Left ventricle myocardium inferior (tissue), 1 donor: ENCODE results near the gene STK36. TPM values are rescaled to one million over a fixed set of nuclear protein-coding genes. Genes with fewer than 3 reads are reported as not detected.

ENCODE experiments used
- DNase-seq: peaks from one replicate; pipeline ENCODE4 v3.0.0-alpha.2; 2020
- H3K27ac ChIP-seq: fragments of 200-600 bp; replicated peaks from 2 replicates; pipeline ENCODE4 v1.8.0; 2021
- H3K27me3 ChIP-seq: fragments of 200-600 bp; 2 replicates; pipeline ENCODE4 v1.8.0; 2021; ENCODE audit warnings: low read depth
- H3K36me3 ChIP-seq: fragments of 200-600 bp; 2 replicates; pipeline ENCODE4 v1.8.0; 2021
- H3K4me1 ChIP-seq: fragments of 200-600 bp; 2 replicates; pipeline ENCODE4 v1.8.0; 2021
- H3K4me3 ChIP-seq: fragments of 200-600 bp; 2 replicates; pipeline ENCODE4 v1.8.0; 2021; ENCODE audit warnings: mild to moderate bottlenecking, moderate library complexity
- H3K9me3 ChIP-seq: fragments of 200-600 bp; replicated peaks from 2 replicates; pipeline ENCODE4 v1.8.0; 2021
- intact Hi-C: fragments of 100-400 bp; cut with micrococcal nuclease; formaldehyde crosslinking; loops from one replicate; pipeline ENCODE4 v1.11.0; 2022
- total RNA-seq: library from RNA; stranded (reverse); fragmentation: NEBNext Ultra II Directional; extraction: Animal tissue kit (Norgen Biotek cat#: 25700); gene quantifications from one replicate; pipeline ENCODE4 v1.2.1, GENCODE V29; 2021
- TF ChIP-seq, protein P1 (sequence below): fragments of 200-600 bp; IDR thresholded peaks from 2 replicates; pipeline ENCODE4 v1.8.0; 2021; ENCODE audit warnings: antibody characterized with exemption, mild to moderate bottlenecking, borderline replicate concordance
- donor health status: DM: no; HTN: yes; CAD: no; lungs with severe emphysema.

STK36 gene
- total RNA-seq, 1 donor from 2014 or later, result 7.4 TPM

DNA sequence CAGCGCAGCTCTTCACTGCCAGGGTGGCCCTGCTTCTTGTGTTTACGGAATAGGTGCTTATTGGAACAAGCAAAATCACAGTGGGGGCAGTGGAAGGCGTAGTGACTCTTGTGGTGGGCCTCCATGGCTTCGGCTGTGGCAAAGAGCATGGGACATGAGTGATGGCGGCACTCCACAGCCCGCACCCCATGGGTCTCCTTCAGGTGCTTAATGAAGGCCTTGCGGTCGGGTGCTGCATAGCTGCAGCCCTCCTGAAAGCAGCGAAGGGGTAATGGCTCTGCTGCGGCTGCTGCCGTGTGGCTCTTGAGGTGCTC is 23.1 kb upstream of the STK36 start:
- Histone ChIP-seq H3K27ac (no peak overlapping the region), H3K4me3 (no peak overlapping the region), H3K9me3 (no peaks in the 10 kb centered on the region), H3K27me3 (no peaks in the 10 kb centered on the region), H3K36me3 (peaks cover 94% of the 10 kb centered on the region), H3K4me1 (no peaks in the 10 kb centered on the region)
- intact Hi-C loops, result no loop called here
- no peak for DNase-seq
- TF ChIP-seq, protein P1, sequence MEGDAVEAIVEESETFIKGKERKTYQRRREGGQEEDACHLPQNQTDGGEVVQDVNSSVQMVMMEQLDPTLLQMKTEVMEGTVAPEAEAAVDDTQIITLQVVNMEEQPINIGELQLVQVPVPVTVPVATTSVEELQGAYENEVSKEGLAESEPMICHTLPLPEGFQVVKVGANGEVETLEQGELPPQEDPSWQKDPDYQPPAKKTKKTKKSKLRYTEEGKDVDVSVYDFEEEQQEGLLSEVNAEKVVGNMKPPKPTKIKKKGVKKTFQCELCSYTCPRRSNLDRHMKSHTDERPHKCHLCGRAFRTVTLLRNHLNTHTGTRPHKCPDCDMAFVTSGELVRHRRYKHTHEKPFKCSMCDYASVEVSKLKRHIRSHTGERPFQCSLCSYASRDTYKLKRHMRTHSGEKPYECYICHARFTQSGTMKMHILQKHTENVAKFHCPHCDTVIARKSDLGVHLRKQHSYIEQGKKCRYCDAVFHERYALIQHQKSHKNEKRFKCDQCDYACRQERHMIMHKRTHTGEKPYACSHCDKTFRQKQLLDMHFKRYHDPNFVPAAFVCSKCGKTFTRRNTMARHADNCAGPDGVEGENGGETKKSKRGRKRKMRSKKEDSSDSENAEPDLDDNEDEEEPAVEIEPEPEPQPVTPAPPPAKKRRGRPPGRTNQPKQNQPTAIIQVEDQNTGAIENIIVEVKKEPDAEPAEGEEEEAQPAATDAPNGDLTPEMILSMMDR, result peak; percentile 27

DNA sequence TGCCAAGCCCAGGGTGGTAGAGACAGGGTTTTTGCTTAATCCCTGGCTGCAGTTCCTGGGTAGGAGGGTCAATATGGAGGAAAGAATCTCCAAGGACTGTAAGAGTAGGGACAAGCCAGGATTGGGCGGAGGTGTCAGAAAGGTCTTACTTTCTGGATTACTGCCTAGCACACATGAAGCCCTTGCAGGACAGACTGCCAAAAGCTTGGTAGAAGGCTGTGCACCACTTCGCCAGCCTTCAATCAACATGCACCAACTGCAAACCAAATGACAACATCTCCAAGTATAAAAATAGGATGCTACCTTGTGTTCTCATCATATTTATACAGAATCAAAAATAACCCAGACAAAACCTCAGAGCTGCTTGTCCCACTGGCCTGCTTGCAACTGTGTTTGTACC is 16.1 kb upstream of the STK36 start:
- no peak overlapping the region for H3K4me3 ChIP-seq

DNA sequence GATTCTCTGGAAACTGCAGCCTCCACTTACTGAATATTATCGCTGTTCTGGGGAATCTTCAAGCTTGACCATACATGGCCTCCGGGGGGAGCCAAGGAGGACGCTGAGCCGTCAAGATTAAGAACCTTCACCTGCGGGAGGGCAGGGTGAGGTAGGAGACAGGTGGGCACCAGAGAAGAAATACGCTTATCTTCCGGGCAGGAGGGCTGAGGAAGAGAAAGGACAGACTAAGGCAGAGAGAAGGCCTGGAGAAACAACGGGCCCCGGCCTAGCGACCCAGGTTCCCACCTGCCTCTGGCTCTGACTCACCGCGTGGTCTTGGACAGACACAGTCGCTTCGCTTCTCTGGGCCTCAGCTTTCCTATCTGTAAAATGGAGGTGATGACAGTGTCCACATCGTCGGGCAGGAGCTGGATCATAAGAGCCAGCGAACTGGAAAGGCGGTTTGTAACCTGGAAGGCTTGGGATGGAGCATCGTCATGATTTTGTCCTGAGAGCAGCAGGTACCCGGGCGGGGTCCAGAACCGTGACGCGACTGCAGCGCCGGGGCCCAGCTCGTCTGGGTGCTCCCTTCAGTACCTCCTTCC is 13.1 kb upstream of the STK36 start:
- Histone ChIP-seq H3K27me3 (no peaks in the 10 kb centered on the region), H3K9me3 (no peaks in the 10 kb centered on the region), H3K4me3 (peak overlapping the region; percentile 98), H3K27ac (peak overlapping the region; percentile 89), H3K4me1 (peaks cover 63% of the 10 kb centered on the region), H3K36me3 (peaks cover 56% of the 10 kb centered on the region)
- TF ChIP-seq, protein P1, result no peak
- intact Hi-C loops, result no loop called here
- no peak for DNase-seq

More for the DNA sequence above, 16.1 kb upstream of the STK36 start:
- TF ChIP-seq, protein P1, result no peak
- H3K27me3 ChIP-seq, result no peaks in the 10 kb centered on the region
- peaks cover 61% of the 10 kb centered on the region for H3K36me3 ChIP-seq
- H3K27ac ChIP-seq, result peak overlapping the region; percentile 79
- peaks cover 61% of the 10 kb centered on the region for H3K4me1 ChIP-seq
- no peaks in the 10 kb centered on the region for H3K9me3 ChIP-seq
- intact Hi-C loops, result no loop called here
- DNase-seq, result no peak

DNA sequence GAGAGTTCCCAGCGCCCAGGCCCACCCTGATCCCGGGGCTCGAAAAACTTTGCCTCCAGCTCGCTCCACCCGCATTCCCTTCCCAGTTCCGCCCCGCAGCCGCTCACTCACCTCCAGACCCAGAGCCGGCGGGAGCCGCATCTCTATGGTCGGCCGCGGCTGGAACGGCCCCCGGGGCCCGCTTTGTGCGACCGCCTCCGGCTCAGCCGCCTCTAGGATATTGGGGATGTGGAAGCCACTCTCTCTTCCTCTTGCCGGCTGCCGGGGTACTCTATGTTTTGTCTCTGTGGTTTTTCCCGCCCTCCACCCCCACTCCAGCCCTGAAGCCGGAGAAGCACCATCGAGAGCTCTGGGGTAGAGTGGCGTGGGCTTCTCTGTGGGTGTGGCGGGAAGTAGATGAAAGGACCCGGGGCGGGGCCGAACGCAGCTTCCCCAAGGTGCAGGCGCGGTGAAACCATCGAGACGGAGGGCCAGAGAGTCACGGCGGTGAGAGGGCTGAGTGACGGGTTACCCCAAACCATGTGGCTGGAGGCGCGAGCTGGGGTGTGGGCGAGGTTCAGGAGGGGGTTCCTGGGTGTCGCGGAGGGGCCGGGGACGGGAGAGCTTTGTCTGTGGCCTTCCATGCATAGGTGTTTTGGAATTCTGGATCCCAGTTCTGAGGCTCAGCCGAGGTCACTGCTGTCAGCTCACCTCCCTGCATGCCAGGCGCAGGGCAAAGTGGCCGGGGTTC is 12.5 kb upstream of the STK36 start, which contains the start of the genes BCS1L and ZNF142:
BCS1L (plus strand) TSS at position 426 of the 730 bp plus-strand sequence. CDS start 1,305 bp downstream, outside the sequence.
ZNF142 (minus strand) TSS at position 366 of the 730 bp plus-strand sequence. CDS start 3,194 bp downstream, outside the sequence.
- DNase-seq, result peak; percentile 93
- intact Hi-C loops, result no loop called here
- peaks cover 56% of the 10 kb centered on the region for H3K36me3 ChIP-seq
- H3K27ac ChIP-seq, result peak within 1 kb of the TSS; percentile 89
- H3K4me3 ChIP-seq, result peak within 1 kb of the TSS; percentile 98
- H3K4me1 ChIP-seq, result peaks cover 63% of the 10 kb centered on the region
- TF ChIP-seq, protein P1, result no peak
- H3K27me3 ChIP-seq, result no peaks in the 10 kb centered on the region
- H3K9me3 ChIP-seq, result no peaks in the 10 kb centered on the region

DNA sequence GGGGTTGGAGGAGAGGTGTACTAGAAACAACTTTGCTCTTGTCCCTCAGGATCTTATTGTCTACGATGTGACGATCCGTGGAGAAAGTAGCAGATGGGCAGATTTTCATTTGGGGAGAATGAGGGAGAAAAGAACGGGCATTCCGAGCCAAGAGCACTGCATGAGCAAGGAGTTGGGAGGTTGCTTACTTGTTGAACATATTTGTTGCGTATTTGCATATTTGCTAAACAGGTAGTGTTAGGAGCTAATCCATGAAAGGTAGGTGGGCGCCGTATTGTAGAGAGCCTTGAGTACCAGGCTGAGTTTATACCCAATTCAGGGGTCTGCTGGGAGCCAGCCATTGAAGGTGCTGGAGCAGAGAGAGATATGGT is 11.9 kb upstream of the STK36 start:
- Histone ChIP-seq H3K27ac (peak overlapping the region; percentile 89), H3K27me3 (no peaks in the 10 kb centered on the region), H3K36me3 (peaks cover 56% of the 10 kb centered on the region), H3K4me1 (peaks cover 59% of the 10 kb centered on the region), H3K9me3 (no peaks in the 10 kb centered on the region), H3K4me3 (peak overlapping the region; percentile 98)
- TF ChIP-seq, protein P1, result no peak
- DNase-seq, result no peak
- intact Hi-C loops, result no loop called here
